Measurements from ENCODE around the gene PGAP1. TPM values are rescaled to one million over a fixed set of nuclear protein-coding genes. Genes with fewer than 3 reads are reported as not detected.

PGAP1 gene
- total RNA-seq, 1 experiment from 2014 or later = 5.8 TPM

DNA sequence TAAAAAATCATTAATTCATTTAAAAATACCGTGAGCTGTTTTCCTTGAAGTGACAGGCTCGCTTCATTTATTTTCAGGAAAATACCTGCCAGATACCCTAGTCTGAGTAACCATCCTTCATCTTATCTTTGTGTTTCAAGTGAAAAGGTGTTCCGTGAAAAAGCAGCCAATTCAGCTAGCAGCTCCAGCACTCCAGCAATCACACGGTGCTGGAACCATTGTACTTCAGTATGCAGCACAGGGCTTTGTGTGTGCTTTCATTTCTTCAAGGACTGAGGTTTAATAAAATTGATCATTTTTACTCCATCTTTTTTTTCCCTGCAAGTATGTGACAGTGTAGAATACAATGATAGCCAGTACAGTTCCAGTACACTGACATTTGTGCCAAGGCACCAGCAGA is 39.1 kb upstream of the PGAP1 start:
- intact Hi-C loops (cut with micrococcal nuclease; ENCODE audit: unreplicated experiment) = no loop called here
- no TSS peak for BruUV-seq (replicated peaks)
- Mint-ChIP-seq H3K9me3 (ENCODE audit: low read depth, unreplicated experiment) (peaks cover 2% of the 10 kb centered on the region), H3K4me1 (ENCODE audit: low read depth, unreplicated experiment) (no peaks in the 10 kb centered on the region), H3K4me3 (ENCODE audit: low read depth, unreplicated experiment) (no peak overlapping the region), H3K27me3 (ENCODE audit: unreplicated experiment) (no peaks in the 10 kb centered on the region), H3K27ac (ENCODE audit: unreplicated experiment) (no peak overlapping the region), H3K36me3 (ENCODE audit: insufficient read depth, unreplicated experiment) (no peaks in the 10 kb centered on the region)
- TF ChIP-seq, protein P1, sequence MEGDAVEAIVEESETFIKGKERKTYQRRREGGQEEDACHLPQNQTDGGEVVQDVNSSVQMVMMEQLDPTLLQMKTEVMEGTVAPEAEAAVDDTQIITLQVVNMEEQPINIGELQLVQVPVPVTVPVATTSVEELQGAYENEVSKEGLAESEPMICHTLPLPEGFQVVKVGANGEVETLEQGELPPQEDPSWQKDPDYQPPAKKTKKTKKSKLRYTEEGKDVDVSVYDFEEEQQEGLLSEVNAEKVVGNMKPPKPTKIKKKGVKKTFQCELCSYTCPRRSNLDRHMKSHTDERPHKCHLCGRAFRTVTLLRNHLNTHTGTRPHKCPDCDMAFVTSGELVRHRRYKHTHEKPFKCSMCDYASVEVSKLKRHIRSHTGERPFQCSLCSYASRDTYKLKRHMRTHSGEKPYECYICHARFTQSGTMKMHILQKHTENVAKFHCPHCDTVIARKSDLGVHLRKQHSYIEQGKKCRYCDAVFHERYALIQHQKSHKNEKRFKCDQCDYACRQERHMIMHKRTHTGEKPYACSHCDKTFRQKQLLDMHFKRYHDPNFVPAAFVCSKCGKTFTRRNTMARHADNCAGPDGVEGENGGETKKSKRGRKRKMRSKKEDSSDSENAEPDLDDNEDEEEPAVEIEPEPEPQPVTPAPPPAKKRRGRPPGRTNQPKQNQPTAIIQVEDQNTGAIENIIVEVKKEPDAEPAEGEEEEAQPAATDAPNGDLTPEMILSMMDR (IDR thresholded peaks at IDR 0.05; ENCODE audit: unreplicated experiment) = no peak
- DNase-seq = no peak
- CTCF ChIA-PET = no interaction called here

DNA sequence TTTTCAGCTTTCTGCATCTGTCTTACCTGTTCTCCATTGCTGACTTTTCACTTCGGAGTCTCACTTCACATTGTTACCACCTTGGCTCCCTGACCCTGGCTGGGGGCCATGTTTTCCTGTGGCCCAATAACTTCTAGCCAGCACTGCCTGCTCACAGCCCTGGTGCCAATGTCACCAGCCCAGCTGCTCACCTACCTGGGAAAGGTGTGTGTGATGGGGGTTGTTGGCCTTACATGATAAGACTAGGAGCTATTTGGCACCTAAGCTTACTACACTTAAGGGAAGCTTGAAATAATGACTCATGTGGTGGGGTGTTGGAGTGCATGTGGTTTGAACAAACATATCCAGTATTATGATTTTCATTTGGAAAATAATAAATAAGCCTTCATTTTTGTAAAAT is 37.5 kb upstream of the PGAP1 start:
- DNase-seq = no peak
- H3K27ac Mint-ChIP-seq (ENCODE audit: unreplicated experiment) = no peak overlapping the region
- TF ChIP-seq, protein P1 (IDR thresholded peaks at IDR 0.05; ENCODE audit: unreplicated experiment) = no peak
- no TSS peak for BruUV-seq (replicated peaks)
- intact Hi-C loops (cut with micrococcal nuclease; ENCODE audit: unreplicated experiment) = no loop called here
- CTCF ChIA-PET = no interaction called here
- peaks cover 2% of the 10 kb centered on the region for H3K9me3 Mint-ChIP-seq (ENCODE audit: low read depth, unreplicated experiment)
- no peaks in the 10 kb centered on the region for H3K4me1 Mint-ChIP-seq (ENCODE audit: low read depth, unreplicated experiment)
- H3K36me3 Mint-ChIP-seq (ENCODE audit: insufficient read depth, unreplicated experiment) = no peaks in the 10 kb centered on the region
- H3K27me3 Mint-ChIP-seq (ENCODE audit: unreplicated experiment) = no peaks in the 10 kb centered on the region
- no peak overlapping the region for H3K4me3 Mint-ChIP-seq (ENCODE audit: low read depth, unreplicated experiment)

DNA sequence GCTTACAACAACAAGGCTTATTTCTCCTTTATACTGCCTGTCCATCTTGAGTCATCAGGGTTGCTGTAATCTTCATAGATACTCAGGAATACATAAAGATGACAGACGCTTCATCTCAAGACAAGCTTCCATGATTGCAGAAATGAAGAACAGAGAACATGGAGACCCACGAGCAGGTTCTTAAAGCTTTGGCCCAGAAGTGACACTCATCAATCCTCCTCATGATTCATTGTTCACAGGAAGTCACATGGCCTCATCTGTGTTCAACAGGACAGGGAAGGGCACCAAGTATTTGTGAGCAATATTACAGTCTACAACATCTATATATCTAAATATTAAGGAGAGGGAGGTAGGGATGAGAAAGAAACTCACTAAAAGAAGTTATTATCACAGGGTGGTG is 36.5 kb upstream of the PGAP1 start:
- Mint-ChIP-seq H3K4me3 (ENCODE audit: low read depth, unreplicated experiment) (no peak overlapping the region), H3K4me1 (ENCODE audit: low read depth, unreplicated experiment) (no peaks in the 10 kb centered on the region), H3K27me3 (ENCODE audit: unreplicated experiment) (no peaks in the 10 kb centered on the region), H3K27ac (ENCODE audit: unreplicated experiment) (no peak overlapping the region), H3K9me3 (ENCODE audit: low read depth, unreplicated experiment) (peaks cover 2% of the 10 kb centered on the region), H3K36me3 (ENCODE audit: insufficient read depth, unreplicated experiment) (no peaks in the 10 kb centered on the region)
- BruUV-seq (replicated peaks) = no TSS peak
- intact Hi-C loops (cut with micrococcal nuclease; ENCODE audit: unreplicated experiment) = no loop called here
- TF ChIP-seq, protein P1 (IDR thresholded peaks at IDR 0.05; ENCODE audit: unreplicated experiment) = no peak
- DNase-seq = no peak
- CTCF ChIA-PET = no interaction called here

DNA sequence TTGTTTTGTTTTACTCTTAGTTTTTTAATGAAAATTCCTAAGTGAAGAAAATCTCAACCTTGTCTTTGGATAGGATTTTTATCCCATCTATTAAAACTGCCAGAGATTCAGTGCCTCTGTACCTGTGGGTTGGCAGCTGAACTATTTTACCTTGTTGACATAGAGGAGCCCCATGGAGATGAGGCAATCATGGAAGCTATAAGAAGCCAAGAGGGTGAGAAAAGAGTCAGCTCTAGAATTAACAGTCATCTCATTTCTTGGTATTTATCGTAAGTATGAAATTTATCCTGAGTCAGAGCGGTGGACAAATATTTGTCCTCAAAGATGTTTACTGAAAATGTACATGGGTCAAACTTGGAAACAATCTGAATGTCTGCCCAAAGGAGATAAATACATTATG is 35.8 kb upstream of the PGAP1 start:
- BruUV-seq (replicated peaks) = no TSS peak

More for the DNA sequence above, 35.8 kb upstream of the PGAP1 start:
- H3K27ac Mint-ChIP-seq (ENCODE audit: unreplicated experiment) = no peak overlapping the region
- H3K4me3 Mint-ChIP-seq (ENCODE audit: low read depth, unreplicated experiment) = no peak overlapping the region
- no peak for DNase-seq
- H3K9me3 Mint-ChIP-seq (ENCODE audit: low read depth, unreplicated experiment) = no peaks in the 10 kb centered on the region
- H3K4me1 Mint-ChIP-seq (ENCODE audit: low read depth, unreplicated experiment) = no peaks in the 10 kb centered on the region
- no peaks in the 10 kb centered on the region for H3K36me3 Mint-ChIP-seq (ENCODE audit: insufficient read depth, unreplicated experiment)
- no peaks in the 10 kb centered on the region for H3K27me3 Mint-ChIP-seq (ENCODE audit: unreplicated experiment)
- TF ChIP-seq, protein P1 (IDR thresholded peaks at IDR 0.05; ENCODE audit: unreplicated experiment) = no peak
- CTCF ChIA-PET = no interaction called here
- intact Hi-C loops (cut with micrococcal nuclease; ENCODE audit: unreplicated experiment) = no loop called here

All from Calu3 (cell line).